ENCODE data around the gene OASL.

DNA sequence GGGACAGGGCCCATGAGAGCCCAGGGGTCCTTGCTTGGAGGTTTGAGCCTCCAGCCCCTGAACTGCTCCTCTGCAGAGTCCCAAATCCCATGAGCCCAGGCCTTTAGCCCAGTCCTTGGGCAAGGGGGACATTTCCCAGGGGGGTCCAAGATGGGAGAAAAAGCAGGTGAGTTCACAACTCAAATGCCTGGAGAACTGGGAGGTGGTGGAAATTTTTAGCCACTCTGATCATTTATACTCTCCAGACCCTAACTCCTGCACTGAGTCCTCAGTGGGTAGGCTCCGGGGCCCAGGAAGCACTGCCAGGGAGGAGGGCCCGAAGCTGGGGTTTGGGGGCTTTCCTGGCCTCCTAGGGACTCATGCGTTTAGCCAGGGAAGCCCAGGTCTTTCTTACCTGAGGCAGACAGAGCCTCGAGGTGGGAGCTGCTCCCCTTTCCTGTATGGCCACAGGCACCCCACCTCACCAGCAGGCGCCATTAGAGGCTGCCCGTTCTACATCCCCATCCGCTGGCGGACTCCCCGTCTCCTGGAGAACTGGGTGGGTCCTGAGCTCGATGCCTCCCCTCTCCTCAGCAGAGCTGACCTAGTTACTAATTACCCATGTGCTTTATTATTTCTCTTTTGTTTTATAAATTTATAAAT, 59.7 kb downstream of the OASL start:
- TF ChIP-seq POLR2AphosphoS5 (IDR thresholded peaks at IDR 0.05; ENCODE audit: borderline replicate concordance, low read depth, low read length) (no peak), EZH2 (IDR thresholded peaks at IDR 0.05) (no peak)
